GM18909 (cell line): Measurements from ENCODE around the gene SLC25A21.
A peak's percentile ranks its signal among the peaks of the same experiment; 100 is the strongest.
"Not testable (repeated sequence)": the region's sequence is repeated elsewhere in the genome, so short reads cannot be mapped to it uniquely, and the experiment has no call there.

ENCODE experiments used
- ATAC-seq: cut with Tn5 transposase; IDR thresholded peaks from one replicate; pipeline ENCODE4 v1.9.1; 2021; ENCODE audit warnings: mild to moderate bottlenecking; ENCODE audit not compliant: unreplicated experiment, poor library complexity

Gene SLC25A21

GRCh38 chr14:37187294-37187693 is 14.9 kb upstream of the SLC25A21 start:
- ATAC-seq, result no peak

- no peak for ATAC-seq
Measured at GRCh38 chr14:37186865-37187264, 14.5 kb upstream of the SLC25A21 start.

- ATAC-seq, result no peak
Measured at GRCh38 chr14:37185670-37186069, 13.3 kb upstream of the SLC25A21 start.

GRCh38 chr14:37184520-37184919 is 12.1 kb upstream of the SLC25A21 start:
- ATAC-seq, result not testable (repeated sequence)

DNA sequence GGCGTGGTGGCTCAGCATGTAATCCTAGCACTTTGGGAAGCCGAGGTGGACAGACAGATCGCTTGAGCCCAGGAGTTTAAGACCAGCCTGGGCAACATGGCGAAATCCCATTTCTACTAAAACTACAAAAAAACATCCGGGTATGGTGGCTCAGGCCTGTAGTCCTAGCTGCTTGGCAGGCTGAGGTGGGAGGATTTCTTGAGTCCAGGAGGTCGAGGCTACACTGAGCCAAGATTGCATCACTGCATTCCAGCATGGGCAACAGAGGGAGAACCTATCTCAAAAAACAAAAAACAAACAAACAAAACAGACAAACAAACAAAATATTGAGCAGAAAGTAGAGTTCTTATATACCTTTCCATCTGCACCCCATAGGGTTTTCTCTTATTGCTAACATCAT is 9.0 kb upstream of the SLC25A21 start:
- no peak for ATAC-seq

- not testable (repeated sequence) for ATAC-seq
Measured at GRCh38 chr14:37180886-37181285, 8.5 kb upstream of the SLC25A21 start.

DNA sequence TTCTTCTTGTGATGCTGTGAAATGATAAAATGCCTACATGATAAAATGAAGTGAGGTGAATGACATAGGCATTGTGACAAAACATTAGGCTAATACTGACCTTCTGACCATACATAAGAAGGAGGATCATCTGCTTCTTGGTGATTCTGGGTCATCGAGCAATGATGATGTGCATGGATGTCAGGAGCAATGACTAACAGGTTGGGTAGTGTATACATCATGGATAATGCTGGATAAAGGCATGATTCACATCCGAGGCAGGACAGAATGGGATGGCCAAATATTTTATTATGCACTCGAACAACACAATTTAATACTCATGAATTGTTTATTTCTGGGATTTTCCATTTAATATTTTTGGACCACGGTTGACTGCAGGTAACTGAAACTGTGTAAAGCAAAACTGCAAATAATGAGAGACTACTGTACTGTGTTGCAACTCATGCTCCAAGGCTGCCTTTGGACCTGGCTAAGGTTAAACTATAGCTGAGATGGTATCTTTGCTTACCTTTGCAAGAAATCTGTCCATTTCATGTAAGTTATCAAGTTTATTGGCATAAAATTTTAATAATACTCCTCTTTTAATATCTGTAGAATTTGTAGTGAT is 7.6 kb upstream of the SLC25A21 start:
- no peak for ATAC-seq

DNA sequence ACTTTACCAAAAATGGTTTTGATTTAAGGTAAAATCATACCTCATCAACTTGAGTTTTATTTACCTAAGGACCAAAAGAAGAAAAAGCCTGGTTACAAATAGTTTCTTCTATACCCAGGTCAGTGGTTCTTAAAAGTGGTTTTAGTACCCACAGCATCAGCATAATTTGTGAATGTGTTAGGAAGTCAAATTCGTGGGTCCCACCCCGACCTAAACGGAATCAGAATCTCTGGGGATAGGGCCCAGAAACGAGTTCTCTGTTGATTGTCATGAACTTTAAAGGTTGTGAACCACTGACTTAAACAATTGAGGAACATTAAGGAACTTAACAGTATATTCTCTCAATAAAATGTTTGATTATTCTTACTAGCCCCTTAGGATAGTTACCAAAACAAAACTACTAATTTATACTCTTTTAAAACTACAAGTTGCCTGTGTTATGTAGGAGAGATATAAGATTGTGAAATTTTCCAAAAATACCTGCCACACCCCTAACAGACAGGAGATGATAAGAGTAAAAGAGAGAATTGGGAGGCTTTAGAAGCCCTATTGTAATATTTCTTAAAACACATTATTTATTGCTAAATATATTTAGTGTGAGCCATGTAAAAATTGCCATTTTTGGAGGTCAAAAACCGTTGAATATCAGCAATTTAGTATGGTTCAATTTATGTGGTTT is 669 bp upstream of the SLC25A21 start:
- ATAC-seq, result no peak

DNA sequence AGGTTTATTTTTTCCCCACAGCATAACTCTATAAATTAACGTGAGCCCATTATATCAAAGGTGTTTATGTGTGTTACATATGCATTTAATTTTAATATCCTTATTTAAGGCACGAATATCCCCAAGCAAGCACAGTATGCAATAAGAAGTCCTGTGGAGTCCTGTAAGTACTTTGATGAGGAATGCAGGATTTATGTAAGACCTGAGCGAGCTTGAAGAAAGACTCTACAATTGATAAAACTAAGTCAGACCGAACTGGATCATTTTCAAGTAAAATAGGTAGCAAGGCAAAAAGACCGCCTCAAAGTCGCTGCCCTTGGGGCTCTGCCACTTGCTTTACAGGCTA is 755 bp downstream of the SLC25A21 start:
- no peak for ATAC-seq

DNA sequence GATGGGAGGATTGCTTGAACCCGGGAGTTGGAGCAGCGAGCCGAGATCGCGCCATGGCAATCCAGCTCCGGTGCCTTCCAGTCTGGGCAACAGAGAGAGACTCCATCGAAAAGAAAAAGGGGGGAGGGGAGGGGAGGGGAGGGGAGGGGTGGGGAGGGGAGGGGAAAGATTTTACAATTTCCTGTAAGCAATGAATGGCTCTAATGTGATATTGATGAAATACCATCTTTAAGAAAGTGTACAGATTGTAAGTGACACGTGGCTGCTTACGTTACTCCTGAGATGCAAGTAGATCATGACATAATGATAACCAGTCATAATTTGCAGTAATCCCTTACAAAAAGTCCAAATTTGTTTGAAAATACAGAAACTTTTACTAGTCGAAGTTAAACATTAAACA is 1.4 kb downstream of the SLC25A21 start:
- ATAC-seq, result no peak

DNA sequence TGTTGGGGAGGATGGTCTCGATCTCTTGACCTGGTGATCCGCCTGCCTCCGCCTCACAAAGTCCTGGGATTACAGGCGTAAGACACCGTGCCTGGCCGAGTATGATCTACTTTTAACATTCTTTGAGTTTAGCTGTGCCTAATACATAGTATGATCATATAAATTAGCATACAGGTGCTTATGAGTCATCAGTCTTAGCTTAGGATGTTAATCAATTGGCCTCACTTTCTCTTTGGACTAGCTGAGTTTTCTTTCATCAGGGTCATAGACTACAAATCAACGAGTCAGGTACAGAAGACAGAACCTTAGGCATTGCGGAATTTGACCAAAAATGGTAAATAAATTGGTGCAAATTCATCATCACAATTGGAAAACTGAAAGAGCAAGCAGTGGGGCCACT is 2.2 kb downstream of the SLC25A21 start:
- ATAC-seq, result no peak

DNA sequence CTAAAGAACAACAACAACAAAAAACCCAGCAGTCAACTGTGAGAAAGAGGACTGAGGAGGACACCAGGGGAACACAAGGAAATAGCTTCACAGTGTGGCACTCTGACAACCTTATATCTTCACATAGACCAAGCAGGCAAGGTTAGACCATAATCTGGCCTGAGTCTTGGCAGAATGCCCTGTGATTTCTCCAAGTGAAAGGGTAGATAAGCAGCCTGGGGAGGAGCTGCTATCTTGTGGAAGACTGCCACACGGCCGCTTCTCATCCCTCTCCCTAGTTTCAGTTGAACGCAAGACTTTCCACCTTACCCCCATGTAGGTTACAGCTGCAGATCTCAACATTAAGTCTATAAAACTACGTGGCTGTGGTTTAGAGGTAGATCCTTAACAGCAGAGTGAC is 3.7 kb downstream of the SLC25A21 start:
- no peak for ATAC-seq

DNA sequence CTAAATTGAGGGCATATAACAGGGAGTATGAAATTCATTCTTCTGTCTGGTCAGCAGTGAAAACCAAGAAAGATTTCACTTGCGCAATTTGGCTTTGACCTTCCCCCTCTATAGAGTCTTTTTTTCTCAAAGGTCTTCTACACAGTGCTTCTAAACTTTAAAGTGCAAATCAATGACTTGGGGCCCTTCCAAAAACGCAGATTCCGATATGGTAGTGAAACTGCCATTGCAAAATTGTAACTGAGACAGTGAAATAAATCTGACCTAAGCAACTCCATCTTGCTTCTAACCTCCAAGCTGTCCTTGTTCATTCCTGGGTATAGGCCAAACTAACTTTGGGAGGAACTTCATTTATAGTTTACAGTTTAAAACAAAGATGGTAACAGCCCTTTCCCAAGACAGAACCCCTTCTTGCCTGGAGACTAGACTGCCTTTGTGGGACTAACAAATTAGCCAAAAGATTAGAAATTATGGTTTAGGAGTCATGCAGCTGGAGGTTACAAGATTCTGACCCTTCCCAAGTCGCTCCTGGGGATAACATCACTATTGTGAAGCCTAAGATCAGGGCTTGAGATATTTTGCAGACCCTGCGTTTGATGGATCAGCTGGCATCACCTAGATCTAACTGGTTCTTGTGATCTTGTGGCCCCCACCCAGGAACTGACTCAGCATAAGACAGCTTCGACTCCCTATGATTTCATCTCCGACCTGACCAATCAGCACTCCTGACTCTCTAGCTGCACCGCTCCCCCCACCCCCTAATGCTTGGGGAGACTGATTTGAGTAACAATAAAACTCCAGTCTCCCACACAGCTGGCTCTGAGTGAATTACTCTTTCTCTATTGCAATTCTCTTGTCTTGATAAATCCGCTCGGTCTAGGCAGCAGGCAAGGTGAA is 5.0 kb downstream of the SLC25A21 start:
- no peak for ATAC-seq

- ATAC-seq, result no peak
Measured at GRCh38 chr14:37165794-37166193, 6.6 kb downstream of the SLC25A21 start.

GRCh38 chr14:37162307-37162706 is 10.1 kb downstream of the SLC25A21 start:
- not testable (repeated sequence) for ATAC-seq

DNA sequence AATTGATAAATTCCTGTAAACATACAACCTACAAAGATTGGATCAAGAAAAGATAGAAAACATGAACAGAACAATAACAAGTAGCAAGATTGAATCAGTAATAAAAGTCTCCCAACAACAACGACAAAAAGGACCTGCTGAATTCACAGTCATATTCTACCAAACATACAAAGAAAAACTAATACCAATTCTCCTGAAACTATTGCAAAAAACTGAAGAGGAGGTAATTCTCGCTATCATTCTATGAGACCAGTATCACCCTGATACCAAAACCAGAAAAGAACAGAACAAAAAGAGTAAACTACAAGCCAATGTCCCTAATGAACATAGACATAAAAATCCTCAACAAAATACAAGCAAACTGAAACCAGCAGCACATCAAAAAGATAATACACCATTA is 14.4 kb downstream of the SLC25A21 start:
- ATAC-seq, result no peak

DNA sequence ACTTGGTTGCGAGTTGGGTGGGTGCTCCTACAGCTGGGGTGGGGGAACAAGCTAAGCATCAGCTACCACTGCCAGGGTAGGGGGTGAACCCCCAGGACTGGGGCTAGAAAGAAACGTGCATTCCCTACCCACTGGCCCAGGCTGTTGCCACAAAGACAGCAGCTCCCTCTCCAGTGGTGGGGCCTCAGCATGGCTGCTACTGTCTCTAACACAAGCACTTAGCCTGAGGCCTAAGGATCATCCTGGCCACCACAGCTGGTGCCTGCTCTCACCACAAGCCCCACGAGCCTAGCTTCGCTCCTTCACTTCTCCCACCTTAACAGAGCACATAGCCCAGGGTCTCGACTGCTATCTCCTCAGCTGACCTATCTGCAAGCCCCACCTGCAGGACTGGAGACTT is 18.9 kb downstream of the SLC25A21 start:
- no peak for ATAC-seq

DNA sequence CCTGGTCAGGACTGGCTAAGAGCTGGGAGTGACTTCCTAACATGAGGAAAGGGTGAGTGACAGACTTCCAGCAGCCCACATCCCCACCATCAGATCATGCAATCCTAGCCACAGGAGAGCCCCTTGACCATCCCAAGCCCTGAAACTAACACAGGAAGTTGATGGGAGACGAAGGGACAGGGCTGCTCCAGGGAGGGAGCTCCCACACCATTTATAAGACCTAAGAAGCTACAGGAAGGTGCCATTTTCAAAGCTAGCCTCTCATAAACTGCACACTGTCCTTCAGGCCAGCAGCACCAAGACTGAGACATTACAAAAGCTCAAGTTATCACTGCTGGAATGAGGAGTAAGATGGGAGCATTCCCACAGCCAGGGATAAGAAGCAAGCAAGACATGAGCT is 19.4 kb downstream of the SLC25A21 start:
- no peak for ATAC-seq

DNA sequence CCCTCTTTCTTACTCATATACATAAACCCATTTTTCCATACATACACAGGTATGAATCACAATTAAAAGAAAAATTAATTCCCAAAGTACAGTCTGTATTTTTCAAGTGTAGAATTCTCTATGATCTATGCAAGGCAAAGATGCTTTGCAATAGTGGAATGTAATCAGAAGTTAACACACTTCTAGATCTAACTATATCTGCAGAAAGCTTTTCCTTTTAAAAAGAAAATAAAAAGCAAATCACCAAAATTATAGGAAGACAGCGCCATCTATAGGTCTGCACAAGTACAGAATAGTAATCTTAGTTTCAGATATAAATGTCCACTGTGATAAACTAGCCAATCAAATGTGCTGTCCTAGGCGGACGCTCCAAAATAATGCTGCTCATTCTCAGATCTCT is 22.0 kb downstream of the SLC25A21 start:
- peak; percentile 55 for ATAC-seq

DNA sequence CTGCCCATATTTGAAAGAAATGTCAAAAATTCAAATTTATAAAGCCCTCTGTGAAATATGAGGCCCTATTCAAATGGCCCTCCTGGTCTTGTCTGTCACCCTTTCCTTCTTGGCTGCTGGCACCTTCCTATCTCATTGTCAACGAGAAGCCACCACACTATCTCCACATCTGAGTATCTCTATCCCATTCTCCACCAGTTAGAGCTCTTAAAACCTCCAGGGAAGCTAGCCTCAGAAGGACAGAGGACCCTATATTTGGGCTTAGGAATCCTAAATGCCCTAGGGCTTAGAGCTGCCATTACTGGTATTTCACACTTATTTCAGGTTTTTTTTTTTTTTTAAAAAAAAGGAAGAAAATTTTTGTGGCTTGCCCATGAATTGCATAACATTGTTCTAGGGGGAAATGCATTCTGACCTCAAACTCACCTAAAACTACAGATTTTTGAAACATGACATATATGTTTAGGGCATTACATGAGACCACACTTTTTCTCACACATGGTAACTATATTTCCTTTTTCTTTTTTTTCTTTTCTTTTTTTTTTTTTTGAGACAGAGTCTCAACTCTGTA is 25.0 kb downstream of the SLC25A21 start:
- ATAC-seq, result no peak

DNA sequence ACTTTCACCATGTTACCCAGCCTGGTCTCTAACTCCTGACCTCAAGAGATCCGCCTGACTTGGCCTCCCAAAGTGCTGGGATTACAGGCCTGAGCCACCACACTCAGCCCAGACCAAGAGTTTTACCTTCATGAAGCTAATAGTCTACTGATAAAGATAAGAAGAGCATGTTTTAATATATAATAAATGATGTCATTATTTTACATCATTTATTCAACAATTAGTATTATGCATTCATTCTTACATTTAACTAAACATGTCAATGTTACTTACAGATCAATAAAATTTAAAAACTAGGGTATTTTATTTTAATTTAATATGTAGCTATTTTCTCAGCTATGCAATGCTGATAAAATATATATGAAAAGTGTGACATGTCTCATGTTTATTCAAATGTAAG is 26.0 kb downstream of the SLC25A21 start:
- not testable (repeated sequence) for ATAC-seq
